Immature natural killer cell (primary cell): ENCODE measurements around the gene MUC4. TPM values are rescaled to one million over a fixed set of nuclear protein-coding genes. Genes with fewer than 3 reads are reported as not detected.
A peak's percentile ranks its signal among the peaks of the same experiment; 100 is the strongest.

Experiments used
- DNase-seq, 3 donors: peaks; one replicate each; pipeline ENCODE4 v3.0.0; 2022; ENCODE audit warnings: mixed read lengths in 1 of 3
- H3K27ac Mint-ChIP-seq, 6 donors: one replicate each; pipeline ENCODE4 v1.8.0; 2020; ENCODE audit warnings: mixed read lengths in 6 of 6, mild to moderate bottlenecking in 5 of 6, inconsistent platforms in 4 of 6, moderate library complexity in 3 of 6
- H3K27me3 Mint-ChIP-seq, 3 donors: one replicate each; pipeline ENCODE4 v1.8.0; 2020 to 2021; ENCODE audit warnings: low read depth in 3 of 3, mild to moderate bottlenecking in 3 of 3, mixed read lengths in 3 of 3, moderate library complexity in 3 of 3, inconsistent platforms in 1 of 3
- H3K36me3 Mint-ChIP-seq, 3 donors: one replicate each; pipeline ENCODE4 v1.8.0; 2020; ENCODE audit warnings: mixed read lengths in 3 of 3, inconsistent platforms in 2 of 3, mild to moderate bottlenecking in 2 of 3
- H3K4me1 Mint-ChIP-seq, 2 donors: one replicate each; pipeline ENCODE4 v1.8.0; 2020; ENCODE audit warnings: inconsistent platforms in 2 of 2, mild to moderate bottlenecking in 2 of 2, mixed read lengths in 2 of 2, moderate library complexity in 1 of 2
- H3K4me3 Mint-ChIP-seq, 5 donors: one replicate each; pipeline ENCODE4 v1.8.0; 2020; ENCODE audit warnings: mild to moderate bottlenecking in 5 of 5, mixed read lengths in 5 of 5, inconsistent platforms in 3 of 5, moderate library complexity in 3 of 5
- H3K9me3 Mint-ChIP-seq, 6 donors: one replicate each; pipeline ENCODE4 v1.8.0; 2020; ENCODE audit warnings: mild to moderate bottlenecking in 6 of 6, mixed read lengths in 6 of 6, inconsistent platforms in 4 of 6, moderate library complexity in 3 of 6
- polyA plus RNA-seq, 3 donors: library from polyadenylated mRNA; unstranded; fragments of 300-500 nt; fragmentation: Illumina TruSeq; gene quantifications; one replicate each; pipeline ENCODE4 v1.2.3, GENCODE V29; 2021

Gene MUC4
- under 1 TPM in 1 of 3 donors, not detected in 2; 0.06 TPM for polyA plus RNA-seq

- Mint-ChIP-seq H3K27me3 (peaks cover 0 to 7% (median 0%) of the 10 kb centered on the region in 3 donors), H3K9me3 (no peaks in the 10 kb centered on the region), H3K4me1 (peaks cover 10 to 13% of the 10 kb centered on the region in 2 donors), H3K27ac (peak within 1 kb of the TSS in 1 of 6 donors; percentile 70), H3K4me3 (no peak within 1 kb of the TSS), H3K36me3 (no peaks in the 10 kb centered on the region)
- DNase-seq: no peak
These were observed at the start of gene MUC4 for GRCh38 chr3:195811756-195812155. Gene MUC4 (minus strand): TSS chr3:195811929. CDS start chr3:195811817, 112 bp downstream.

- DNase-seq: no peak
- Mint-ChIP-seq H3K27ac (peak overlapping the region in 1 of 6 donors; percentile 7), H3K4me3 (peak overlapping the region in 1 of 5 donors; percentile 15), H3K4me1 (peaks cover 5 to 6% of the 10 kb centered on the region in 2 donors), H3K36me3 (peaks cover 0 to 8% (median 2%) of the 10 kb centered on the region in 3 donors), H3K27me3 (peaks cover 0 to 5% (median under 1%) of the 10 kb centered on the region in 3 donors), H3K9me3 (no peaks in the 10 kb centered on the region)
These were observed 48.7 kb upstream of the MUC4 start for GRCh38 chr3:195860456-195860855.

GRCh38 chr3:195859846-195860411 lies 48.2 kb upstream of the MUC4 start:
- Mint-ChIP-seq H3K9me3 (no peaks in the 10 kb centered on the region), H3K27me3 (peaks cover 0 to 2% (median 0%) of the 10 kb centered on the region in 3 donors), H3K36me3 (peaks cover 0 to 6% (median 0%) of the 10 kb centered on the region in 3 donors), H3K4me3 (peak overlapping the region in 1 of 5 donors; percentile 83), H3K27ac (no peak overlapping the region), H3K4me1 (peaks cover 5 to 6% of the 10 kb centered on the region in 2 donors)
- DNase-seq: no peak

GRCh38 chr3:195859061-195859845 lies 47.5 kb upstream of the MUC4 start:
- peak overlapping the region in 1 of 6 donors; percentile 51 for H3K27ac Mint-ChIP-seq
- H3K36me3 Mint-ChIP-seq: peaks cover 0 to 6% (median 0%) of the 10 kb centered on the region in 3 donors
- H3K9me3 Mint-ChIP-seq: no peaks in the 10 kb centered on the region
- peaks cover 5 to 6% of the 10 kb centered on the region in 2 donors for H3K4me1 Mint-ChIP-seq
- peak; percentile 64 to 65 (median 64) for DNase-seq
- H3K4me3 Mint-ChIP-seq: peak overlapping the region in 3 of 5 donors; percentile 25 to 83 (median 54)
- peaks cover 0 to 2% (median 0%) of the 10 kb centered on the region in 3 donors for H3K27me3 Mint-ChIP-seq

GRCh38 chr3:195856410-195857084 lies 44.8 kb upstream of the MUC4 start:
- DNase-seq: no peak
- no peaks in the 10 kb centered on the region for H3K36me3 Mint-ChIP-seq

GRCh38 chr3:195855471-195856409 lies 44.0 kb upstream of the MUC4 start:
- no peak for DNase-seq
- H3K4me3 Mint-ChIP-seq: no peak overlapping the region
- H3K27me3 Mint-ChIP-seq: peaks cover 3 to 13% (median 6%) of the 10 kb centered on the region in 3 donors
- H3K36me3 Mint-ChIP-seq: no peaks in the 10 kb centered on the region
- no peak overlapping the region for H3K27ac Mint-ChIP-seq
- peaks cover 9 to 10% of the 10 kb centered on the region in 2 donors for H3K4me1 Mint-ChIP-seq
- H3K9me3 Mint-ChIP-seq: no peaks in the 10 kb centered on the region

More at GRCh38 chr3:195856410-195857084, 44.8 kb upstream of the MUC4 start:
- Mint-ChIP-seq H3K27me3 (peaks cover 0 to 7% (median 1%) of the 10 kb centered on the region in 3 donors), H3K4me1 (peaks cover 3 to 6% of the 10 kb centered on the region in 2 donors), H3K9me3 (no peaks in the 10 kb centered on the region), H3K27ac (no peak overlapping the region), H3K4me3 (no peak overlapping the region)

GRCh38 chr3:195854628-195855294 lies 43.0 kb upstream of the MUC4 start:
- H3K4me3 Mint-ChIP-seq: no peak overlapping the region
- peaks cover 3 to 13% (median 7%) of the 10 kb centered on the region in 3 donors for H3K27me3 Mint-ChIP-seq
- no peak overlapping the region for H3K27ac Mint-ChIP-seq

GRCh38 chr3:195853996-195854395 lies 42.3 kb upstream of the MUC4 start:
- Mint-ChIP-seq H3K27ac (peak overlapping the region in 1 of 6 donors; percentile 40), H3K4me3 (no peak overlapping the region), H3K27me3 (peaks cover 5 to 13% (median 7%) of the 10 kb centered on the region in 3 donors), H3K36me3 (no peaks in the 10 kb centered on the region), H3K4me1 (peaks cover 8 to 18% of the 10 kb centered on the region in 2 donors), H3K9me3 (no peaks in the 10 kb centered on the region)
- DNase-seq: no peak

More at GRCh38 chr3:195854628-195855294, 43.0 kb upstream of the MUC4 start:
- Mint-ChIP-seq H3K4me1 (peaks cover 11 to 16% of the 10 kb centered on the region in 2 donors), H3K9me3 (no peaks in the 10 kb centered on the region), H3K36me3 (no peaks in the 10 kb centered on the region)
- no peak for DNase-seq

DNA sequence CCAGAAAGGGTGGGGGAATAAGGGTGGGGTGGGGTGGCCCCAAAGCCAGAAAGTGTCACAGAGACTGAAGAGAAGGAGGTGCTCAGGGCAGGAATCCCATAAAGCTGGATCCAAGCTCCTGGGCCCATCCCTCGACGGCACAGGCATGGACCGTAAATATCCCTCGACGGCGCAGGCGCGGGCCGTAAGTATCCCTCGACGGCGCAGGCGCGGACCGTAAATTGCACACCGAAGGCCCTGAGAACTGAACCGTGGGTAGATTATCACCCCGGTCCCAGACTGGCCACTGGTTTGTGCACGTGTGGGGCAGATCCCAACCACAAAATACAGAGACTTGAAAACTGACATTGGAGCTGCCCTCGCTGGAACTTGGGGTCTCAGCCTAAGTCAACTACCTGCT lies 41.3 kb upstream of the MUC4 start:
- Mint-ChIP-seq H3K27me3 (peaks cover 5 to 13% (median 7%) of the 10 kb centered on the region in 3 donors), H3K4me1 (peaks cover 9 to 22% of the 10 kb centered on the region in 2 donors), H3K4me3 (no peak overlapping the region), H3K9me3 (no peaks in the 10 kb centered on the region), H3K36me3 (no peaks in the 10 kb centered on the region), H3K27ac (no peak overlapping the region)
- DNase-seq: no peak

DNA sequence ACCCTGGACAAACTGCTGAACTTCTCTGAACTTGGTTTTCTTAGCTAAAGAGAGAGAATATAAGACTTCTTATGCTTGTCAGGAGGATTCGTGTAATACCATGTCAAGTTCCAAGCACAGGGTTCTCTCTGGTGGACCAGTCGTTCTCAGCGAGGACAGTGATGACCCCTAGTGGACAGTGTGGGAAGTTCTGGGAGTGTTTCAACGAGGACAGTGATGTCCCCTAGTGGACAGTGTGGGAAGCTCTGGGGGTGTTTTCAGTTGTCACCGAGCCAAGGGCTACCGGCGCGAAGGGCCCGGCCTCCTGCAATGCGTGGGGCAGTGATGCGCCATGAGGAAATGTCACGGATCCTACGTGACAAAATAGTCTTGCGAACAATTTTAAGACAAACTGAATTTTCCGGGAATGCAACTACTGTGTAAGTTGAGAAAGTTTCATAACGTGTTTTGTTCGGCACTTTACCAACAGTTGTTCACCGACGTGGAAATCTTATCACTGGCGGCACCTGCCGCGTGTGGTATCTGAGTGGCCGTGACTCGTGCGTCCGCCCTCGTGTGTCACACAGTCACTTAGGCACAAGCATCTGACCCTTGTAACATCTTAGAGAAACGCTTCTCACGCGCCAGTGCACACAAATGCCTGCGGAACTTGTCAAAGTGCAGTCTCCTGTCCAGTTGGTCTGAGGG lies 39.3 kb upstream of the MUC4 start:
- peaks cover 5 to 13% (median 7%) of the 10 kb centered on the region in 3 donors for H3K27me3 Mint-ChIP-seq
- H3K27ac Mint-ChIP-seq: peak overlapping the region in 3 of 6 donors; percentile 17 to 64 (median 52)
- H3K36me3 Mint-ChIP-seq: no peaks in the 10 kb centered on the region
- peak; percentile 86 to 89 (median 86) for DNase-seq
- peak overlapping the region; percentile 16 to 65 (median 21) for H3K4me3 Mint-ChIP-seq
- peaks cover 9 to 22% of the 10 kb centered on the region in 2 donors for H3K4me1 Mint-ChIP-seq
- H3K9me3 Mint-ChIP-seq: no peaks in the 10 kb centered on the region

DNA sequence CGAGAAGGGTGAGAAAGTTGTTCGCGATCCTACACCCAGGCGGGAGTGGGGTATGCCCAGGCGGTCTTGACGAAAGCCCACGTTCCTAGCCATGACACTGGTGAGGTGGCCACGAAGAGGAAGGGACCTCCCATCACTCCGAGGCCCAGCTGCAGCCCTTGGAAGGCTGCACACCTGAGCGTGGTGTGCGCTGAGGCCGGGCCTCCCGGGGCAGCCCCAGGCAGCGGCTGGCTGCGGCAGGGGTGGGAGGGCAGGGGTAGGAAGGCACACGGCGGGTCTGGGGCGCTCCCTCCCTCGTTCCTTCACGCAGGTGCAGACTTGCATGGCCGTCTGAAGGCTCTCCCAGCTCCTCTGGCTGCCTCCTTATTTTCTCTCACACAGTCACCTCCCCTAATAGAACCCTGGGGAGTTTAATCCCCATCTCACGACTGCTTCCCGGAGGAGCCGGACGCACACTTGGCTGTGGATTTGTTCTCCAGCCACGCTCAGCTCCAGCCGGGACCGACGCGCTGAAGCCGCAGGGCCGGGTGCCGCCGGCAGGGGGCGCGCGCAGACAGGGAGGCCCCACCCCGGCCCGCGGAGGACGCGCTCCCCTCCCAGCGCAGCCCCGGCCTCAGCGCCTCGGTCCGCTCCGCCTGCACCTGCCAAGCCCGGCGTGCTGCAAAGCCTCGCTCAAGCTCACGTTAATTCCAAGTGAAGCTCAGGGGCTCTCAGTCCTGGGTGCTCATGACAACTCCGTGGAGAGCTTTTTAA lies 37.8 kb upstream of the MUC4 start:
- Mint-ChIP-seq H3K36me3 (no peaks in the 10 kb centered on the region), H3K4me3 (peak overlapping the region in 2 of 5 donors; percentile 38 to 57), H3K4me1 (peaks cover 9 to 22% of the 10 kb centered on the region in 2 donors), H3K27me3 (peaks cover 5 to 13% (median 7%) of the 10 kb centered on the region in 3 donors), H3K9me3 (no peaks in the 10 kb centered on the region), H3K27ac (peak overlapping the region in 2 of 6 donors; percentile 11 to 66)
- DNase-seq: peak in 2 of 3 donors; percentile 64 to 69
